Aorta (tissue), 5 donors: ENCODE measurements around the gene MSX2. TPM values are rescaled to one million over a fixed set of nuclear protein-coding genes. Genes with fewer than 3 reads are reported as not detected.

Source experiments
- ATAC-seq: fragments of 200-7000 bp; cut with Tn5 transposase; one replicate; pipeline ENCODE4 v1.9.1; 2022; ENCODE audit warnings: moderate library complexity; ENCODE audit not compliant: low FRiP score
- DNase-seq, 2 donors: peaks; one replicate each; pipeline ENCODE4 v3.0.0-alpha.2; 2020
- H3K27ac ChIP-seq, 2 donors: one replicate each; pipeline ENCODE4 v1.5.1; 2013; ENCODE audit warnings: low read length in 2 of 2, mild to moderate bottlenecking in 2 of 2, moderate library complexity in 2 of 2, control low read depth in 1 of 2, inconsistent platforms in 1 of 2, low read depth in 1 of 2
- H3K27me3 ChIP-seq, 2 donors: one replicate each; pipeline ENCODE4 v1.6.1; 2013; ENCODE audit warnings: control low read depth in 1 of 2, low read length in 1 of 2, mild to moderate bottlenecking in 1 of 2, moderate library complexity in 1 of 2; ENCODE audit not compliant: insufficient read depth in 2 of 2, control insufficient read depth in 1 of 2
- H3K36me3 ChIP-seq, 2 donors: one replicate each; pipeline ENCODE4 v1.6.1; 2013; ENCODE audit warnings: control low read depth in 1 of 2, low read length in 1 of 2, mild to moderate bottlenecking in 1 of 2; ENCODE audit not compliant: insufficient read depth in 2 of 2, control insufficient read depth in 1 of 2
- H3K4me1 ChIP-seq, 2 donors: one replicate each; pipeline ENCODE4 v1.6.1; 2013; ENCODE audit warnings: low read length in 2 of 2, control low read depth in 1 of 2, mild to moderate bottlenecking in 1 of 2, moderate library complexity in 1 of 2; ENCODE audit not compliant: insufficient read depth in 2 of 2, control insufficient read depth in 1 of 2
- H3K4me3 ChIP-seq, 2 donors: one replicate each; pipeline ENCODE4 v1.5.1; 2013; ENCODE audit warnings: low read length in 2 of 2, control low read depth in 1 of 2, mild to moderate bottlenecking in 1 of 2
- H3K9me3 ChIP-seq: one replicate; pipeline ENCODE4 v1.6.1; 2013; ENCODE audit warnings: mild to moderate bottlenecking, low read length; ENCODE audit not compliant: control insufficient read depth
- WGBS, 2 donors: extraction: QIAGEN DNeasy Blood & Tissue Kit; methylation state at CpG; one replicate each; pipeline ENCODE4 v1.1.7; 2013; 5-methylcytosine and 5-hydroxymethylcytosine counted together
- intact Hi-C, 2 donors: fragments of 100-400 bp; cut with DNase I; formaldehyde crosslinking; loops; one replicate each; pipeline versions ENCODE4 v1.14.2 to v1.15.0; 2022
- polyA plus RNA-seq, 2 donors: library from polyadenylated mRNA; stranded (reverse); fragments of 200-250 nt; gene quantifications; one replicate each; pipeline ENCODE4 v1.2.3, GENCODE V29; 2013
- total RNA-seq, 2 donors: library from RNA; stranded (reverse); fragmentation: NEBNext Ultra II Directional; extraction: Animal tissue kit (Norgen Biotek cat#: 25700); gene quantifications; one replicate each; pipeline ENCODE4 v1.2.1, GENCODE V29; 2021
- donor health status: healthy with polysubstance abuse.
- donor health status: Bipolar disorder and iron deficiency.
- donor health status: DM: no; HTN: no; CAD: no.
- donor health status: DM: no; HTN: no; CAD: no.
- donor health status: DM: yes; HTN: yes; CAD: no.

The MSX2 gene
- total and polyA plus RNA-seq, 4 donors: 0.82 to 2.9 (median 1.1) TPM

- Histone ChIP-seq H3K9me3 (no peaks in the 10 kb centered on the region), H3K27me3 (peaks cover 0 to 4% of the 10 kb centered on the region in 2 donors), H3K4me1 (no peaks in the 10 kb centered on the region), H3K27ac (no peak overlapping the region), H3K4me3 (no peak overlapping the region), H3K36me3 (no peaks in the 10 kb centered on the region)
- DNase-seq (no peak), ATAC-seq (no peak)
- intact Hi-C loops: no loop called here
- 13 to 14% methylated on average over 12 of the region's 12 CpGs for WGBS, 2 donors
These were observed 32.0 kb upstream of the MSX2 start for GRCh38 chr5:174692381-174692780.

- Histone ChIP-seq H3K27ac (no peak overlapping the region), H3K4me3 (no peak overlapping the region), H3K9me3 (no peaks in the 10 kb centered on the region), H3K4me1 (no peaks in the 10 kb centered on the region), H3K36me3 (no peaks in the 10 kb centered on the region), H3K27me3 (peaks cover 0 to 4% of the 10 kb centered on the region in 2 donors)
- intact Hi-C loops: no loop called here
- ATAC-seq (no peak), DNase-seq (no peak)
- 4 to 7% methylated on average over 16 of the region's 16 CpGs for WGBS, 2 donors
These were observed 31.4 kb upstream of the MSX2 start for GRCh38 chr5:174692982-174693422.

DNA sequence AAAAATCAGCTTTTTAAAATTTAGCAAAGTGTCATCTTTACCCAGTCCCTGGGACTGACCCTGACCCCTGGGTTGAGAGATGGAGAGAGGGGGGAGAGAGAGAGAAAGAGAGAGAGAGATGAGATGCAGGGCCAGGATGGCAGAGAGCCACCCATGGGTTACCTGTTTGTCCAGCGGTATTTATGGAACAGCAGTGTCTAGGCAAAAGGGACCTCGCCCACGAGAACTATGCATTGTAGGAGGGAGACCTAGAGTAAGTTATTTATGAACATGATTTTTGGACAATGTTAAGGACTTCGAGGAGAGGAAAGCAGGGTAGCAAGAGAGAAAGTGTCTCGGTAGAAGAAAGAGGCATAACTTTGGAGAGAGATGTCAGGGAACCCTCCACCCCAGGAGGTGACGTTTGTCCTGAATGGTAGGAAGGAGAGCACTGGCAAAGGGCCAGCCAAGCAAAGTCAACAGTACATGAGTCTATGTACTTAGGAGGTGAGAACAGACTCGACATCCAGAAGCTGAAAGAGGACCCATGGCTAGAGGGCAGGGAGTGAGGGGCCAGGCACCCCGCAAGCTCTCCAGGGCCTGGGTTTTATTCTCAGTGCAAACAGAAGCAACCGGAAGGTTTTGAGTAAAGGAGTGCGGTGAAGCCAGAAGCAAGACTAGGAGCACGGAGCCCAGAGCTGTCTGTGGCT, 30.5 kb upstream of the MSX2 start:
- H3K36me3 ChIP-seq: no peaks in the 10 kb centered on the region
- no peak overlapping the region for H3K4me3 ChIP-seq
- intact Hi-C loops: no loop called here
- DNase-seq (no peak), ATAC-seq (no peak)
- H3K4me1 ChIP-seq: no peaks in the 10 kb centered on the region
- no peak overlapping the region for H3K27ac ChIP-seq
- H3K9me3 ChIP-seq: no peaks in the 10 kb centered on the region
- WGBS, 2 donors: 18 to 24% methylated on average over 11 of the region's 11 CpGs
- H3K27me3 ChIP-seq: peaks cover 0 to 4% of the 10 kb centered on the region in 2 donors

GRCh38 chr5:174694611-174695010, 29.8 kb upstream of the MSX2 start:
- H3K36me3 ChIP-seq: no peaks in the 10 kb centered on the region
- 29 to 34% methylated on average over 7 of the region's 7 CpGs for WGBS, 2 donors
- no peak overlapping the region for H3K27ac ChIP-seq
- ATAC-seq (no peak), DNase-seq (no peak)
- intact Hi-C loops: no loop called here
- no peaks in the 10 kb centered on the region for H3K4me1 ChIP-seq
- no peak overlapping the region for H3K4me3 ChIP-seq
- H3K9me3 ChIP-seq: no peaks in the 10 kb centered on the region
- peaks cover 0 to 2% of the 10 kb centered on the region in 2 donors for H3K27me3 ChIP-seq

DNA sequence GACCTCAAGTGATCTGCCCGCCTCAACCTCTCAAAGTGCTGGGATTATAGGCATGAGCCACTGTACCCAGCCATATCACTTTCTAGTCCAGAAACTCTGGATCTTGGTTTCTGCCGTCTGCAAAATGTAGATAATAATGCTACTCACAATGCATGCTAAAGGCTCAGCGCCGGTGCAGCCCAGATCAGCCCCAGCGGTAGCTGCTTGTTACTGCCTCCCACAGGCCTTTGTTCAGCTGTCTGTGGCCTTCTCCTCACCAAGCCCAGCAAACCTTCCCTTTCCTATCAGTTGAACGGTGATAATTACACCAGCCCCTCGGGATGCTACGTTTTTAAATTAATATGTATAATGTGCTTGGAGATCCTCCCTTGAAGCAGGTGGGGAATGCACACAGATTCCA, 26.2 kb upstream of the MSX2 start:
- Histone ChIP-seq H3K27ac (no peak overlapping the region), H3K36me3 (no peaks in the 10 kb centered on the region), H3K4me1 (no peaks in the 10 kb centered on the region), H3K27me3 (no peaks in the 10 kb centered on the region), H3K4me3 (no peak overlapping the region), H3K9me3 (no peaks in the 10 kb centered on the region)
- 61 to 69% methylated on average over 8 of the region's 8 CpGs for WGBS, 2 donors
- ATAC-seq (no peak), DNase-seq (no peak)
- intact Hi-C loops: no loop called here

DNA sequence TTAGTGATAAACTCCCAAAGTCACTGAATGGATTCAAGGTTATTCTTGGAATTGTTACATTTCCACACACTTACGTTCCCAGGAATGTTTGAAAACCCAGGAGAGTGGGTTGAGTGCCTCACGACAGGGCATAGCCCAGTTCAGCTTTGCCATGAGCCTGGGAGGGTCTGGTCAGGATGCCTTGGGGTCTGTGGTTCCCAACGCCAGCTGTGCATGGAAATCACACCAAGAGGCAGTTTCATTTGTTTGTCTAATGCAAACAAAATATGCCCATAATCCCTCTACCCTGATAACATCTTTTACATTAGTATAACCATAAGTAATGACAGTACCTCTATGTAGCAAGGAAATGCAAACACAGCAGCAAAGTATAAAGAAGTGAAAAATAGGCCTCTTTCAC, 25.3 kb upstream of the MSX2 start:
- Histone ChIP-seq H3K27ac (no peak overlapping the region), H3K36me3 (no peaks in the 10 kb centered on the region), H3K9me3 (no peaks in the 10 kb centered on the region), H3K4me1 (no peaks in the 10 kb centered on the region), H3K27me3 (no peaks in the 10 kb centered on the region), H3K4me3 (no peak overlapping the region)
- WGBS, 2 donors: 55 to 73% methylated on average over 3 of the region's 3 CpGs
- DNase-seq: no peak
- intact Hi-C loops: no loop called here
- no peak for ATAC-seq

- 1 to 2% methylated on average over 9 of the region's 9 CpGs for WGBS, 2 donors
- Histone ChIP-seq H3K9me3 (peaks cover 2% of the 10 kb centered on the region), H3K27me3 (no peaks in the 10 kb centered on the region), H3K4me3 (no peak overlapping the region), H3K4me1 (no peaks in the 10 kb centered on the region), H3K27ac (no peak overlapping the region), H3K36me3 (no peaks in the 10 kb centered on the region)
- intact Hi-C loops: no loop called here
- ATAC-seq (no peak), DNase-seq (no peak)
These were observed 17.3 kb upstream of the MSX2 start for GRCh38 chr5:174706997-174707572.

DNA sequence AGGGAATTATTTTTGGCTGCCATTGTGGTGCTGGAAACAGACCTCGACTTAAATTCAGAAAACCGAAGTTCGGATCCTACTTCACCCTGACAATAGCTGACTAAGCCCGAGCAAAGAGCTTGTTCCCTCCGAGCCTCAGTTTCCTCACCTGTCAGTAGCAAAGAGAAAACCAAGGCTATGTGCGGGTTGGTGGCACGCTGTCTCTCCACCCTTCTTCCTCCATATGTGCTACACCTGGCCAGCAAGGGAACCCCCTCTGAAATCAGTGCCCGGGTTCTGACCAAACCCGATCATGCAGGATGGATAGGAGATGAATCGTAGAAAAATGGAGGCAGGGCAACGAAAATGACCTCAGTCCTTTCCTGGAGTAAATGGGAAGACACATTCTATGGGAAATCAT, 16.7 kb upstream of the MSX2 start:
- no peak for DNase-seq
- WGBS, 2 donors: 71 to 73% methylated on average over 11 of the region's 11 CpGs
- Histone ChIP-seq H3K27me3 (no peaks in the 10 kb centered on the region), H3K9me3 (peaks cover 2% of the 10 kb centered on the region), H3K4me3 (no peak overlapping the region), H3K4me1 (no peaks in the 10 kb centered on the region), H3K27ac (no peak overlapping the region), H3K36me3 (no peaks in the 10 kb centered on the region)
- no peak for ATAC-seq
- intact Hi-C loops: no loop called here

GRCh38 chr5:174708476-174709207, 15.7 kb upstream of the MSX2 start:
- WGBS, 2 donors: 35 to 46% methylated on average over 20 of the region's 20 CpGs
- intact Hi-C loops: no loop called here
- H3K9me3 ChIP-seq: peaks cover 2% of the 10 kb centered on the region
- ATAC-seq (no peak), DNase-seq (no peak)
- H3K27ac ChIP-seq: no peak overlapping the region
- no peaks in the 10 kb centered on the region for H3K36me3 ChIP-seq
- no peaks in the 10 kb centered on the region for H3K27me3 ChIP-seq
- H3K4me1 ChIP-seq: no peaks in the 10 kb centered on the region
- no peak overlapping the region for H3K4me3 ChIP-seq
